VCaP (cell line): Measurements from ENCODE around the gene ARHGEF28.

Source experiments
- H3K27ac ChIP-seq: fragments of 450-650 bp; 2 replicates; pipeline ENCODE4 v1.5.1; 2017
- CTCF ChIP-seq: fragments of 450-650 bp; conservative IDR thresholded peaks from 2 replicates; pipeline ENCODE4 v1.5.1; 2017; ENCODE audit warnings: mild to moderate bottlenecking, moderate library complexity

ARHGEF28 gene

GRCh38 chr5:73647721-73648120, 21.7 kb downstream of the ARHGEF28 start:
- no peak for TF ChIP-seq CTCF
- no peak overlapping the region for H3K27ac ChIP-seq

DNA sequence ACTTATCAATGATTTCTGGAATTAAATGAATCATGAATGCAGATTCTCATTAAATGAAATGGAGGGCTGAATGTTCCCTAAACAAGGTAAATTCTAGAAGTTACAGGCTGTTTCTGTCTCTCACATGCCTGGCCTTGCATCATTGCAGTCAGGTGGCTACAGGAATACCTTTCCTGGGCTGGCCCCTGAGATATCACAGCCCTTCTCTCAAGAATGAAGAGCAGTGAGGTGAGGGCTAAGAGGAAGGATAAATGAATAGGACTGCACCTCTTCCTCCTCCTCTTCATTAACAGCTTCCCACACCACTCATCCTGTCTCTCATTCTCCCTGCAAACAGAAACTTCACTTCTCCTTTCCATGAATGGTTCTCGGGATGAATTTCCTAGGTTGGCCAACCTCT, 22.5 kb downstream of the ARHGEF28 start:
- H3K27ac ChIP-seq, result no peak overlapping the region
- no peak for TF ChIP-seq CTCF

DNA sequence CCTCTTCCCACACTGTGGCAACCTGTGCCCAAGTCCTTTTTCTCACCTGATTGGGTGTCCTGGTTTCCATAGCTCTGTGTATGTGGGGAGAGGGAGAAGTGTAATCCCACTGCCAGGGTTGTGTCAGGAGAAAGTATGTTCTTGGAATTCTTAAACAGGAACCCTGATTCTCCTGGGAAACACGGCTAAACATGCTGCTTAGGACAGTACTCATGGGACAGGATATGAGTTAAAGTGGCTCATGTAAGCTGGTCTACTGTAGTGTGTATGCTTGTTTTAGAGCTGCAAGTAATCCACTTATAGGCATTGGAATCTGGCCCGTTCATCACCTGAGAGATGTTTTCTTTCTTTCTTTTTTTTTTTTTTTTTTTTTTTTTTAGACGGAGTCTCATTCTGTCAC, 23.9 kb downstream of the ARHGEF28 start:
- no peak for TF ChIP-seq CTCF
- H3K27ac ChIP-seq, result no peak overlapping the region

GRCh38 chr5:73652391-73652790, 26.4 kb downstream of the ARHGEF28 start:
- no peak for TF ChIP-seq CTCF

GRCh38 chr5:73654171-73654811, 28.3 kb downstream of the ARHGEF28 start:
- H3K27ac ChIP-seq, result no peak overlapping the region

More at GRCh38 chr5:73652391-73652790, 26.4 kb downstream of the ARHGEF28 start:
- H3K27ac ChIP-seq, result peak overlapping the region; percentile 44

GRCh38 chr5:73654819-73655318, 28.9 kb downstream of the ARHGEF28 start:
- TF ChIP-seq CTCF, result no peak
- H3K27ac ChIP-seq, result no peak overlapping the region

More at GRCh38 chr5:73654171-73654811, 28.3 kb downstream of the ARHGEF28 start:
- TF ChIP-seq CTCF, result no peak

DNA sequence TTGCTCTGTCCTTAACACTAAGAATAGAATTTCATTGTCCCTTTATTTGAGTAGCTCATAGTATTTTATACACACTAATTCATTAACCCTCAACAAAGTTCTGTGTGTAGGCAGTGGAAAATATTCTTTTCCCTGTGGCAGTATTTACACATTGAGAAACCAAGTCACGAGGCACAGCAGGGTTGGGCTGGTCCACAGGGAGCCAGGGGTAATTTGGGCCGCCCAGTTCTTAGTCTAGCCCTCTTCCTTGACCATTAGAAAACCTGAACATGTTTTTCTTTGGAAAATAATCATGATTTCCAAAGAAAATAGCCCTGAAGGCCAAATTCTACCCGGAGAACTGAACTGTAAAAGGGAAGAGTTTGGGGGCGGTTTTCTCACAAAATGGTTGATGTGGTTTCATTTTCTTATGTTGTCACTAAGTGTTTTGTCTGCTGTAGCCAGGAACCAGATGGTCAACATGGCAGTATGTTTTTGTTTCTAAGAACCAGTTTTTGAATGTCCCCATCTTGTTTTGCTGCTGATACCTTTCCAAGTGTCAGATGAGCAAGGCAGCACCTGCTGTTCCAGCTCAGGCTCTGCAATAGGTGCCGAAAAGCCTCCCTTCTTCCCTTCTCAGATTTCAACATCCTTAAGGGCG, 29.6 kb downstream of the ARHGEF28 start:
- no peak for TF ChIP-seq CTCF
- H3K27ac ChIP-seq, result no peak overlapping the region
